ENCODE measurements around the gene FHIT. TPM values are rescaled to one million over a fixed set of nuclear protein-coding genes. Genes with fewer than 3 reads are reported as not detected.

FHIT gene
- total RNA-seq, 4 donors from 2014 or later, result 0.72 to 5.2 (median 2.1) TPM

DNA sequence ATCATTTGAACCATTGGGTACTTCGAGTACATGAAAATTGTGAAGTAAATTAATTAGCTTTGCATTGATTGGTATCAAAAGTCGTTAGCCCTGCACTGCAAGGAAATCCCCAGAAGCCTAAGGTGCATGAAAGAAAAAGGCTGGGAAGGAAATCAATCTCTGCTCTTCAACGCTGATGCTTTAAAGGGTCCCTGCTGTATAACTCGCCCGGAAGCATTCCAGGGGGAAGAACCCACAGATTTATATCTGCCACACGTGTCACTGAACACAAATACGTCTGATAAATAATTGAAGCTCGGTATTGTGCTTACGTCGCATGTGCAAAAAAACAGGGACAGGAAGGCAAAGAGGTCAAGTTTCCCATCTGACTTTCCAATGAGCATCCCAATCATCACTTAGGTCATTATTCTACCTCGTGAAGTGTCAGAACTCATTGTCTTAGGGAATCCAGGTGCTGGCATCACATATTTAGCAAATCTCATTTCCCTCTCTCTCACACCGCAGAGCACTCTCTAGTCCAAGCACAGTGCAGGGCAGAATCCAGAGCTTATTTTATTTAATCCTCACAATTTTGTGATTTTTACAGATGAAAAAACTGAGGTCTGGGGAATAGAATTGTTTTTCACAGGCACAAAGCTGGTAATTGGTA lies 1397.1 kb downstream of the FHIT start:
- ATAC-seq (no peak), DNase-seq (no peak)
- intact Hi-C loops (cut with DNase I; ENCODE audit: low total_unique reads) (no loop called here), in situ Hi-C loops (cut with MboI; ENCODE audit: low sequenced_read_pairs in 4 of 4) (loop anchor here (10.0 to 25.0 kb wide), 3 partner anchors 279 to 1217 kb away; no protein-coding TSS in a partner anchor)
- Histone ChIP-seq H3K27me3 (no peaks in the 10 kb centered on the region), H3K4me3 (no peak overlapping the region), H3K36me3 (no peaks in the 10 kb centered on the region), H3K4me1 (no peaks in the 10 kb centered on the region), H3K9me3 (no peaks in the 10 kb centered on the region), H3K27ac (no peak overlapping the region)
- TF ChIP-seq, protein P1, sequence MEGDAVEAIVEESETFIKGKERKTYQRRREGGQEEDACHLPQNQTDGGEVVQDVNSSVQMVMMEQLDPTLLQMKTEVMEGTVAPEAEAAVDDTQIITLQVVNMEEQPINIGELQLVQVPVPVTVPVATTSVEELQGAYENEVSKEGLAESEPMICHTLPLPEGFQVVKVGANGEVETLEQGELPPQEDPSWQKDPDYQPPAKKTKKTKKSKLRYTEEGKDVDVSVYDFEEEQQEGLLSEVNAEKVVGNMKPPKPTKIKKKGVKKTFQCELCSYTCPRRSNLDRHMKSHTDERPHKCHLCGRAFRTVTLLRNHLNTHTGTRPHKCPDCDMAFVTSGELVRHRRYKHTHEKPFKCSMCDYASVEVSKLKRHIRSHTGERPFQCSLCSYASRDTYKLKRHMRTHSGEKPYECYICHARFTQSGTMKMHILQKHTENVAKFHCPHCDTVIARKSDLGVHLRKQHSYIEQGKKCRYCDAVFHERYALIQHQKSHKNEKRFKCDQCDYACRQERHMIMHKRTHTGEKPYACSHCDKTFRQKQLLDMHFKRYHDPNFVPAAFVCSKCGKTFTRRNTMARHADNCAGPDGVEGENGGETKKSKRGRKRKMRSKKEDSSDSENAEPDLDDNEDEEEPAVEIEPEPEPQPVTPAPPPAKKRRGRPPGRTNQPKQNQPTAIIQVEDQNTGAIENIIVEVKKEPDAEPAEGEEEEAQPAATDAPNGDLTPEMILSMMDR (IDR thresholded peaks at IDR 0.05 in 4 of 5, conservative IDR thresholded peaks at IDR 0.05 in 1 of 5), result no peak
- no peak for TF ChIP-seq POLR2A (IDR thresholded peaks at IDR 0.05)

DNA sequence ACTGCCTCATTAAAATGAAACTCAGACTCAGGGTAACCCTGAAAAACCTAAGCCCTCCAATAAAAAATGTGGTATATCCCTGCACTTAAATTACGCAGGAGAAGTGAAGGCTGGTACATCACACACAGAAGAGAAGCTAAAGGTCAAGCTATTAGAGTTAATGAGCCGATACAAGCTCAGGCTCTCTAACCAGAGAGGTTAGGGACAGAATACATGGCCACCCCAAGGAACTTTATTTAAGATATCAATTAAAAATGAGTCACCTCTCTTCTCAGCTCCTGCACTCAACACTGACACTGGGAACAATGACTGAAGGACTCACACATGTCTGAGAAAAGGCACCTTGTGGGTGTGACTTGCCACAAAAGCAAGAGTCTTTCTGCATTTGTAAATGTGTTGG lies 1400.8 kb downstream of the FHIT start:
- H3K4me3 ChIP-seq, result no peak overlapping the region
- ATAC-seq (no peak), DNase-seq (no peak)
- H3K27ac ChIP-seq, result no peak overlapping the region
- TF ChIP-seq POLR2A (IDR thresholded peaks at IDR 0.05), result no peak
- TF ChIP-seq, protein P1 (IDR thresholded peaks at IDR 0.05 in 4 of 5, conservative IDR thresholded peaks at IDR 0.05 in 1 of 5), result no peak
- H3K36me3 ChIP-seq, result no peaks in the 10 kb centered on the region
- intact Hi-C loops (cut with DNase I; ENCODE audit: low total_unique reads), result no loop called here
- no peaks in the 10 kb centered on the region for H3K9me3 ChIP-seq
- in situ Hi-C loops (cut with MboI; ENCODE audit: low sequenced_read_pairs in 4 of 4), result loop anchor here (10.0 to 25.0 kb wide), 3 partner anchors 276 to 1213 kb away; no protein-coding TSS in a partner anchor
- no peaks in the 10 kb centered on the region for H3K27me3 ChIP-seq
- H3K4me1 ChIP-seq, result no peaks in the 10 kb centered on the region

DNA sequence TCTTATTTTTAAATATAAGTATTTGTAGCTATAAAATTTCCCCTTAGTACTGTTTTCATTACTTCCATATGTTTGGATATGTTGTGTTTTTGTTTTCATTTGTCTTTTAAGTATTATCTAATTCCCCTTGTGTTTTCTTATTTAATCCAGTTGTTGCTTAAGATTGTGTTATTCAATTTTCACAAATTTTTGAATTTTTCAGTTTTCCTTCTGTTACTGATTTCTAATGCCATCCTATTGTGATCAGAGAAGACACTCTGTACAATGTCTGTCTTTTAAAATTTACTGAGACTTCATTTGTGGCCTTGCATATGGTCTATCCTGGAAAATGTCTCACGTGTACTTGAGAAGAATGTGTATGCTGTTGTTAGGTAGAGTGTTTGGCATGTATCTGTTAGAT lies 1405.9 kb downstream of the FHIT start:
- Histone ChIP-seq H3K27me3 (no peaks in the 10 kb centered on the region), H3K9me3 (no peaks in the 10 kb centered on the region), H3K4me1 (no peaks in the 10 kb centered on the region), H3K27ac (no peak overlapping the region), H3K36me3 (no peaks in the 10 kb centered on the region), H3K4me3 (no peak overlapping the region)
- no peak for DNase-seq
- in situ Hi-C loops (cut with MboI; ENCODE audit: low sequenced_read_pairs in 4 of 4) (no loop called here), intact Hi-C loops (cut with DNase I; ENCODE audit: low total_unique reads) (no loop called here)
- TF ChIP-seq, protein P1 (IDR thresholded peaks at IDR 0.05 in 4 of 5, conservative IDR thresholded peaks at IDR 0.05 in 1 of 5), result no peak
- no peak for TF ChIP-seq POLR2A (IDR thresholded peaks at IDR 0.05)
- no peak for ATAC-seq

DNA sequence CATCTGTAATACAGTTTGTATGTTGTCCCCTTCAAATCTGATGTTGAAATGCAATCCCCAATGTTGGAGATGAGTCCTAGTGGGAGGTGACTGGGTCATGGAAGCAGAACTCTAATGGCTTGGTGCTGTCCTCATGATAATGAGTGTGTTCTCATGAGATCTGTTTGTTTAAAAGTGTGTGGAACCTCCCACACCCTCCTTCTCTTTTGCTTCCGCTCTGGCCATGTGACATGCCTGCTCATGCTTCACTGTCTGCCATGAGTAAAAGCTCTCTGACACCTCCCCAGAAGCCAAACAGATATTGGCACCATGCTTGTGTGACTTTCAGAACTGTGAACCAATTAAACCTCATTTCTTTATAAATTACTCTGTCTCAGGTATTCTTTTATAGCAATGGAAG lies 1407.4 kb downstream of the FHIT start:
- Histone ChIP-seq H3K4me3 (no peak overlapping the region), H3K27me3 (no peaks in the 10 kb centered on the region), H3K4me1 (no peaks in the 10 kb centered on the region), H3K9me3 (no peaks in the 10 kb centered on the region), H3K36me3 (no peaks in the 10 kb centered on the region), H3K27ac (no peak overlapping the region)
- ATAC-seq, result no peak
- TF ChIP-seq, protein P1 (IDR thresholded peaks at IDR 0.05 in 4 of 5, conservative IDR thresholded peaks at IDR 0.05 in 1 of 5), result no peak
- no peak for TF ChIP-seq POLR2A (IDR thresholded peaks at IDR 0.05)
- in situ Hi-C loops (cut with MboI; ENCODE audit: low sequenced_read_pairs in 4 of 4), result no loop called here
- intact Hi-C loops (cut with DNase I; ENCODE audit: low total_unique reads), result no loop called here
- DNase-seq, result no peak
